Ramos (cell line): Measurements from ENCODE around the gene TLCD1.

Experiments
- in situ Hi-C: fragments of 300-500 bp; cut with MboI; formaldehyde crosslinking; loops from one replicate; pipeline ENCODE4 v1.14.3; 2022; ENCODE audit warnings: low sequenced_read_pairs; ENCODE audit not compliant: unreplicated experiment

The TLCD1 gene

DNA sequence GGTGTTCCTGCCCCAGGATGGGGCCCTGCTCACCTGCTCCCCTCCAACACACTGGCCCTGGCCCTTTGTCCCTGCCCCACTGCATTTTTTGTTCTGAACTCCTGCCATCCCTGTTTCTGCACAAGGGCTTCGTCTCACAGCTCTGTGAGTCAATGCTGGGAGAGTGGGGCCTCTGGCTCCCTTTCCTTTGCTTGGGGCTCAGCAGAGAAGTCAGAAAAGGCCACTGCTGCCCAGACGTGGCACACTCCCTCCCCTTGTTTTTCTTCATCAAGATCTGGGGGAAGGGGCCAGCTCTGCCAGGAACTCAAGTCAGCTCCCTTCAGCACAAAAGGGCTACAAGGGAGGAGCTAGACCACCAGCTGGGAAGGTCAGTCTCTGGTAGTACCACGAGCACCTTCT, 23.3 kb downstream of the TLCD1 start:
- in situ Hi-C loops, result no loop called here

- in situ Hi-C loops, result no loop called here
Observed at GRCh38 chr17:28702026-28702751, 23.8 kb downstream of the TLCD1 start.

GRCh38 chr17:28700830-28701492, 25.1 kb downstream of the TLCD1 start:
- in situ Hi-C loops, result no loop called here

GRCh38 chr17:28700278-28700677, 25.8 kb downstream of the TLCD1 start:
- in situ Hi-C loops, result no loop called here

- in situ Hi-C loops, result no loop called here
Observed at GRCh38 chr17:28698253-28698941, 27.6 kb downstream of the TLCD1 start.

DNA sequence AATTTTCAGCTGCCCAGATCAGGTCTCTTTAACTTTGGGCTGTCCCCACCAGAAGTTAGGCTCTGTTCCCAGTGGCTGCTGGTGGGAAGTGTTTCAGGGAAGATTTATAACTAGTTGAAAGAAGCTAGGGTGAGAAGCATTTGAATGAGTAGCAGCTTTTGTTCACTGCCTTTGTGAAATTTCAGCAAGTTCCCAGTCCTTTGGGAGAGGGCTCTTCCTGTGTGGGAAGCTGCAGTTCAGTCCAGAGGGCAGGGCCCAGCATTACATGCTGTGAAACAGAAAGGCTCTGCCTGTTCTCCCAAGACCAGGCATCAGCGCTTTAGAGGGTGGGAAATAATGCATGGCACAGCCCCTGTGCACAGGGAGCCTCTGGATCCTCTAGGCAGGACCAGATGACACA, 32.2 kb downstream of the TLCD1 start:
- in situ Hi-C loops, result no loop called here

GRCh38 chr17:28689011-28689410, 37.0 kb downstream of the TLCD1 start:
- in situ Hi-C loops, result no loop called here

- in situ Hi-C loops, result no loop called here
Observed at GRCh38 chr17:28688481-28688880, 37.6 kb downstream of the TLCD1 start.

GRCh38 chr17:28686296-28686695, 39.7 kb downstream of the TLCD1 start:
- in situ Hi-C loops, result no loop called here

DNA sequence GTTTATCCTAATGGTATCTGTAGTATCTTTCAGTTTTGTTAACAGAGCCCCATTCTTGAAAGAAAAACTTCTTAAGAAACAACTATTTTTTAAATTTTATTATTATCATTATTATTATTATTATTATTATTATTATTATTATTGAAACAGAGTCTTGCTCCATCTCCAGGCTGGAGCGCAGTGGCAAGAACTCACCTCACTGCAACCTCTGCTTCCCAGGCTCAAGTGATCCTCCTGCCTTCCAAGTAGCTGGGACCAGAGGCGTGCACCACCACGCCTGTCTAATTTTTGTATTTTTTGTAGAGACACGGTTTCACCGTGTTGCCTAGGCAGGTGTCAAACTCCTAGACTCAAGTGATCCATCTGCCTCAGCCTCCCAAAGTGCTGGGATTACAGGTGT, 40.7 kb downstream of the TLCD1 start:
- in situ Hi-C loops, result no loop called here

DNA sequence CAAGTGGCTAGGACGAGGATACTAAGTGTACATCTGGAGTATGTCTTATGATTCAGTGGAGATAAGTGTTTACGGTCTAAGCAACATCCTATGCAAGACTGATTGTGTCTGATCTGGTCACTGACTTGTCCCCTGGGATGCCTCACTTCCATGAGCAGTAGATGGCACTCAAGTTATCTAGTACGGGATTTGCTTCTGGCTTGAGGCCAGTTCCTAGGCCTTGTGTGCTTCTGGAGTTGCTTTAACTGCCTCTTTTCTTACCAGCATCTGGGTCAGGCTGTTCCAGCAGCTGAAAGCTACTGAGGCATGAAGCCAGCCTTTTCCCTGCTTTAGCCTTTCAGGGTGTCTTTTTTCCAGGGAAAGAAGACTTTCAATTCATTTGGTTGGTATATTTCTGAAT, 41.1 kb downstream of the TLCD1 start:
- in situ Hi-C loops, result no loop called here

DNA sequence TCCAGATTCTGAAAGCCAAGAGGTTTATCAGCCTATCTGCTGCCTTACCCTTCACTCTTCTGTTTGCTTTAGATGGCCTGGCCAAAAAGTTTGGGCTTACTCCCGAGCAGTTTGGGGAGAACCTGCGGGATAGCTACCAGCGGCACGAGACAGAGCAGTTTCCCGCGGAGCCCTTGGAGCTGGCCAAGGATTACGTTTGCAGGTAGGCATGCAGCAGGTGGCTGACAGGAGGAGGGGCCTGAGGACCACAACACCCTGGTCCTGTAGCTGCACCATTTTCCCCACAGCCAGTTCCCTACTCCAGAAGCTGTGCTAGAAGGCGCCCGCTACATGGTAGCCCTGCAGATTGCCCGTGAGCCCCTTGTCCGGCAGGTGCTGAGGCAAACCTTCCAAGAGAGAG, 43.4 kb downstream of the TLCD1 start:
- in situ Hi-C loops, result no loop called here

DNA sequence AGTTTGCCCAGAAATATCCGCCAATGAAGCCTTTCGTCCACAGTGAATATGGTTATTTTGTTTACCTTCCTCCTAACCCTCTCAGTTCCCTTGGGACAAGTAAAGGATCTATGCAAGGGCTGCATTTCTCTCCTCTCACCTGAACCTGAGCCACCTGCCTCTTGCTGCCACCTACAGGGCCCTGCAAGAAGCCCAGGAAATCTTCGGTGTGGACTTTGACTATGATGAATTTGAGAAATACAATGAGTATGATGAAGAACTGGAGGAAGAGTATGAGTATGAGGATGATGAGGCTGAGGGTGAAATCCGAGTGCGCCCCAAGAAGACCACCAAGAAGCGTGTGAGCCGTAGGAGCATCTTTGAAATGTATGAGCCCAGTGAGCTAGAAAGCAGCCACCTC, 50.1 kb downstream of the TLCD1 start:
- in situ Hi-C loops, result no loop called here

DNA sequence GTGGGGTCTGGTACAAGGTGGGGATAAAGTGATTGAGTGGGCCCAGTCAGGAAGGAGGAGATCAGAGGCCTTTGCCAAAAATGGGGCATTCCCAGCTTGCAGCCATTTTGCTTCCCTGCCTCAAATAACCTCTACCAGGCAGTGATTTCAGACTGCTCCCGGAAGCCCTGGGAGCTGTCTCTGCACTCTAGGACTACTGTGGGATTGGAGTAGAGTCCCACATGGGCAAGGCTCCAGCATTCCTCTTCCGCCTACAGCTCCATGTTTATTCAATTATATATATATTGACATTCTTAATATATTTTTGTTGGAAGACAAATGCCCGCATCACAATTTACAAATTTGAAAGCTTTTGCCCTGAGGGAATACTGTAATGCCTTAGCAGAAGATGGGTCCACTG, 50.5 kb downstream of the TLCD1 start:
- in situ Hi-C loops, result no loop called here
